Cerebellar cortex (tissue), 1 donor: ENCODE measurements around the gene TNRC6B.
A peak's percentile ranks its signal among the peaks of the same experiment; 100 is the strongest.
"Not testable (repeated sequence)": the region's sequence is repeated elsewhere in the genome, so short reads cannot be mapped to it uniquely, and the experiment has no call there.

Experiments
- DNase-seq: peaks from one replicate; pipeline ENCODE4 v3.0.0-alpha.2; 2015; ENCODE audit warnings: low spot score

TNRC6B gene

GRCh38 chr22:40182231-40182835 lies 4.6 kb downstream of the TNRC6B start:
- no peak for DNase-seq

- no peak for DNase-seq
Measured at GRCh38 chr22:40183029-40183581, 5.4 kb downstream of the TNRC6B start.

GRCh38 chr22:40183603-40184002 lies 5.9 kb downstream of the TNRC6B start:
- not testable (repeated sequence) for DNase-seq

GRCh38 chr22:40187389-40187788 lies 9.7 kb downstream of the TNRC6B start:
- no peak for DNase-seq

- no peak for DNase-seq
Measured at GRCh38 chr22:40189997-40190396, 12.3 kb downstream of the TNRC6B start.

- no peak for DNase-seq
Measured at GRCh38 chr22:40190501-40190900, 12.8 kb downstream of the TNRC6B start.

GRCh38 chr22:40193429-40194421 lies 16.0 kb downstream of the TNRC6B start:
- peak; percentile 76 for DNase-seq

- DNase-seq: no peak
Measured at GRCh38 chr22:40194656-40195055, 16.9 kb downstream of the TNRC6B start.

GRCh38 chr22:40196628-40197360 lies 19.1 kb downstream of the TNRC6B start:
- DNase-seq: no peak

- DNase-seq: peak; percentile 75
Measured at GRCh38 chr22:40197421-40197820, 19.7 kb downstream of the TNRC6B start.

GRCh38 chr22:40198733-40199132 lies 21.0 kb downstream of the TNRC6B start:
- DNase-seq: no peak

- DNase-seq: peak; percentile 95
Measured at GRCh38 chr22:40199223-40199622, 21.5 kb downstream of the TNRC6B start.

GRCh38 chr22:40199852-40200251 lies 22.1 kb downstream of the TNRC6B start:
- DNase-seq: no peak

GRCh38 chr22:40200795-40201530 lies 23.2 kb downstream of the TNRC6B start:
- DNase-seq: no peak

GRCh38 chr22:40202225-40202944 lies 24.7 kb downstream of the TNRC6B start:
- peak; percentile 62 for DNase-seq

GRCh38 chr22:40203572-40203971 lies 25.8 kb downstream of the TNRC6B start:
- DNase-seq: peak; percentile 86

- peak; percentile 80 for DNase-seq
Measured at GRCh38 chr22:40204321-40205116, 26.8 kb downstream of the TNRC6B start.

GRCh38 chr22:40206561-40206960 lies 28.8 kb downstream of the TNRC6B start:
- no peak for DNase-seq

GRCh38 chr22:40210818-40211217 lies 33.1 kb downstream of the TNRC6B start:
- DNase-seq: no peak

GRCh38 chr22:40211476-40212054 lies 33.8 kb downstream of the TNRC6B start:
- DNase-seq: no peak
